ENCODE measurements around the gene SLC35E3.

DNA sequence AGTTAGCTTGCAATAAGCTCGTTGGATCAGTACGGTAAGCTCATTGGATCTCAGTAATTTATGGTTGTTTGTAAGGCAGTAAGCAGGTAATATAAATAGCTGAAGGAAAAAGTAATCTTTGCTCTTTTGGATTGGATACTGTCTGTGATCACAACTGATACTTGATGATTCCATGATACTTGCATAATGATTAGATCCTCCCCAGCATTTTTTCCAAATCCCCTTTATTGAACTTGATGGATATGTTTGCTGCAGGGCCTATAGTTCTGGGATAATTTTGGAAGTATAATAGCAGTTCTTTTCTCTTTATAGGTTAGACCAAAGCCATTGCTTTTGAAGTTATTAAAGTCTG lies 67.2 kb downstream of the SLC35E3 start:
- TF ChIP-seq EZH2 (IDR thresholded peaks at IDR 0.05; ENCODE audit: low read depth, unreplicated experiment) (no peak), POLR2AphosphoS5 (IDR thresholded peaks at IDR 0.05; ENCODE audit: low read depth) (no peak), EZH2phosphoT487 (IDR thresholded peaks at IDR 0.05; ENCODE audit: unreplicated experiment) (no peak), JUNB (IDR thresholded peaks at IDR 0.05; ENCODE audit: unreplicated experiment) (no peak), STAT1 (IDR thresholded peaks at IDR 0.05; ENCODE audit: unreplicated experiment) (no peak), ETS1 (IDR thresholded peaks at IDR 0.05) (no peak)
- TF ChIP-seq, protein P1, sequence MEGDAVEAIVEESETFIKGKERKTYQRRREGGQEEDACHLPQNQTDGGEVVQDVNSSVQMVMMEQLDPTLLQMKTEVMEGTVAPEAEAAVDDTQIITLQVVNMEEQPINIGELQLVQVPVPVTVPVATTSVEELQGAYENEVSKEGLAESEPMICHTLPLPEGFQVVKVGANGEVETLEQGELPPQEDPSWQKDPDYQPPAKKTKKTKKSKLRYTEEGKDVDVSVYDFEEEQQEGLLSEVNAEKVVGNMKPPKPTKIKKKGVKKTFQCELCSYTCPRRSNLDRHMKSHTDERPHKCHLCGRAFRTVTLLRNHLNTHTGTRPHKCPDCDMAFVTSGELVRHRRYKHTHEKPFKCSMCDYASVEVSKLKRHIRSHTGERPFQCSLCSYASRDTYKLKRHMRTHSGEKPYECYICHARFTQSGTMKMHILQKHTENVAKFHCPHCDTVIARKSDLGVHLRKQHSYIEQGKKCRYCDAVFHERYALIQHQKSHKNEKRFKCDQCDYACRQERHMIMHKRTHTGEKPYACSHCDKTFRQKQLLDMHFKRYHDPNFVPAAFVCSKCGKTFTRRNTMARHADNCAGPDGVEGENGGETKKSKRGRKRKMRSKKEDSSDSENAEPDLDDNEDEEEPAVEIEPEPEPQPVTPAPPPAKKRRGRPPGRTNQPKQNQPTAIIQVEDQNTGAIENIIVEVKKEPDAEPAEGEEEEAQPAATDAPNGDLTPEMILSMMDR (conservative IDR thresholded peaks at IDR 0.05; ENCODE audit: low read depth in 2 of 2): no peak
- TF ChIP-seq, protein P2, sequence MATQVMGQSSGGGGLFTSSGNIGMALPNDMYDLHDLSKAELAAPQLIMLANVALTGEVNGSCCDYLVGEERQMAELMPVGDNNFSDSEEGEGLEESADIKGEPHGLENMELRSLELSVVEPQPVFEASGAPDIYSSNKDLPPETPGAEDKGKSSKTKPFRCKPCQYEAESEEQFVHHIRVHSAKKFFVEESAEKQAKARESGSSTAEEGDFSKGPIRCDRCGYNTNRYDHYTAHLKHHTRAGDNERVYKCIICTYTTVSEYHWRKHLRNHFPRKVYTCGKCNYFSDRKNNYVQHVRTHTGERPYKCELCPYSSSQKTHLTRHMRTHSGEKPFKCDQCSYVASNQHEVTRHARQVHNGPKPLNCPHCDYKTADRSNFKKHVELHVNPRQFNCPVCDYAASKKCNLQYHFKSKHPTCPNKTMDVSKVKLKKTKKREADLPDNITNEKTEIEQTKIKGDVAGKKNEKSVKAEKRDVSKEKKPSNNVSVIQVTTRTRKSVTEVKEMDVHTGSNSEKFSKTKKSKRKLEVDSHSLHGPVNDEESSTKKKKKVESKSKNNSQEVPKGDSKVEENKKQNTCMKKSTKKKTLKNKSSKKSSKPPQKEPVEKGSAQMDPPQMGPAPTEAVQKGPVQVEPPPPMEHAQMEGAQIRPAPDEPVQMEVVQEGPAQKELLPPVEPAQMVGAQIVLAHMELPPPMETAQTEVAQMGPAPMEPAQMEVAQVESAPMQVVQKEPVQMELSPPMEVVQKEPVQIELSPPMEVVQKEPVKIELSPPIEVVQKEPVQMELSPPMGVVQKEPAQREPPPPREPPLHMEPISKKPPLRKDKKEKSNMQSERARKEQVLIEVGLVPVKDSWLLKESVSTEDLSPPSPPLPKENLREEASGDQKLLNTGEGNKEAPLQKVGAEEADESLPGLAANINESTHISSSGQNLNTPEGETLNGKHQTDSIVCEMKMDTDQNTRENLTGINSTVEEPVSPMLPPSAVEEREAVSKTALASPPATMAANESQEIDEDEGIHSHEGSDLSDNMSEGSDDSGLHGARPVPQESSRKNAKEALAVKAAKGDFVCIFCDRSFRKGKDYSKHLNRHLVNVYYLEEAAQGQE (IDR thresholded peaks at IDR 0.05; ENCODE audit: unreplicated experiment): no peak

Data from GM23338 (cell line).